HG02642 (cell line): ENCODE measurements around the gene C2CD4B.

Source experiments
- ATAC-seq: cut with Tn5 transposase; IDR thresholded peaks from one replicate; pipeline ENCODE4 v1.9.1; 2021; ENCODE audit warnings: mild to moderate bottlenecking; ENCODE audit not compliant: unreplicated experiment, poor library complexity

The C2CD4B gene, protein sequence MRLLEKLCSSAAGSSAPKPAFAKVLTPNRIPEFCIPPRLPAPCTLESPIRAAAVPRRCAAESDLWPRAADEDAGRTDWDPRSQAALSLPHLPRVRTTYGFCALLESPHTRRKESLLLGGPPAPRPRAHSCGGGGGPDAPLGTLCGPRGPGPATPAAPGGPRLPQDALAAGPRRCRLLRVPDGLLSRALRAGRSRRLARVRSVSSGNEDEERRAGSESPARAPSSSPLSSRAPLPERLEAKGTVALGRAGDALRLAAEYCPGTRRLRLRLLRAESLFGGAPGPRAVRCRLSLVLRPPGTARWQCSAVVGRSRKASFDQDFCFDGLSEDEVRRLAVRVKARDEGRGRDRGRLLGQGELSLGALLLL

GRCh38 chr15:62165104-62165792 is at the start of gene C2CD4B:
C2CD4B (minus strand) TSS chr15:62165285; CDS start chr15:62164984, 301 bp downstream.
- ATAC-seq, result no peak

- no peak for ATAC-seq
Observed at GRCh38 chr15:62212741-62213140, 47.7 kb upstream of the C2CD4B start.

DNA sequence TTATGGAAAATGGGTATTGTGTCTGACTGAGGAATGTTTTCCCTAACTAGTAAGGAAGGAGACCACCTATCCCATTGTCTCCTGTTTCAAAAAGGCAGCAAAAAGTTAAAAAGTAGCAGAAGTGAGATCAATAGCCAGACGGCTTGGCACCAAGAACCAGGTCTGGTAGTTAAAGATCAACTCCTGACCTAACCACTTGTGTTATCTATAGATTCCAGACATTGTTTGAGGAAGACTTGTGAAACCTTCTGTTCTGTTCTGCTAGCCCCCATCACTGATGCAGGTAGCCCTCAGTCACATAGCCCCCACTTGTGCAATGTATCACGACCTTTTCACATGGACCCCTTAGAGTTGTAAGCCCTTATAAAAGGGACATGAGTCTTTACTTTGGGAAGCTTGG is 46.3 kb upstream of the C2CD4B start:
- no peak for ATAC-seq

- no peak for ATAC-seq
Observed at GRCh38 chr15:62209821-62210220, 44.7 kb upstream of the C2CD4B start.

DNA sequence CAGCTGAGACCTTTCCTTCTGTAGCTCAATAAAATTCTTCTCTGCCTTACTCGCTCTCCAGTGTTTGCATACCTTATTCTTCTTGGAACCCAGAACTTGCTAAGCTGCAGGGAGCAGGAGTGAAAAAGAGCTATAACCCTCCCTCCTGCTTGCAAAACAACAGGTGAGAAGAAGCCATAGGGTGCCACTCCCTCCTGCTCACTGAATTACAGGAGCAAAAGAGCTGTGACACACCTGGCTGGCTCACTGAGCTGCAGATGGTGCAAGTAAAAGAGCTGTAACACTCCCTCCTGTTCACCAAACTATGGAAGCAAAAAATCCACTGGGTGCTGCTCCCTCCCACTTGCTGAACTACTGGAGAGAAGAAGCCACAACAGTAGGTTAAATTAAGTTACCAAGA is 44.2 kb upstream of the C2CD4B start:
- no peak for ATAC-seq

DNA sequence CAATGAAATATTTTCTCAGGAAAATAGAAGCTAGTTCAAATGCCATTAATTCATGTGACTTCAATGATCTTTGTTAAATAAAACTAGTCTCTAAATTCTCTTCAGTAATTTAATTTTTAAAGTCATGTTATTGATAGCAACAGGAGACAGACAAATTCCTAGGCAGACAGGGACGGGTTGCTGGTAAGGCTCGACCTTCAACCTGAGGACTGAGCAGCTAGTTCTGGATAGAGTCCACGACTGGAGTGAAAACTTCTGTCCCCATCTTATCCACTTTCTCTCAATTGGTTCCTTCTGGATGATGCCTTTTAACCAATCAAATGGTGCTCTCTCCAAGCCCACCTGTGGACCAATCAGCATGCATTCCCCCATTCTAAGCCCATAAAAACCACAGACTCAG is 43.8 kb upstream of the C2CD4B start:
- ATAC-seq, result no peak

DNA sequence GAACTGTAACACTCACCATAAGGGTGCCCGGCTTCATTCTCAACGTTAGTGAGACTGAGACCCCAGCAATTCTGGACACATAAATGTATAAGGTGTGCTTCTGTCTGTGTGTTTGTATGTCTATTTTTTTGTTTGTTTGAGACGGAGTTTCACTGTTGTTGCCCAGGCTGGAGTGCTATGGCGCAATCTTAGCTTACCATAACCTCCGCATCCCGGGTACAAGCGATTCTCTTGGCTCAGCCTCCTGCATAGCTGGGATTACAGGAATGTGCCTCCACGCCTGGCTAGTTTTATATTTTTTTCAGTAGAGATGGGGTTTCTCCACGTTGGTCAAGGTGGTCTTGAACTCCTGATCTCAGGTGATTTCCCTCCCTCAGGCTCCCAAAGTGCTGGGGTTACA is 43.3 kb upstream of the C2CD4B start:
- no peak for ATAC-seq

- no peak for ATAC-seq
Observed at GRCh38 chr15:62190675-62191074, 25.6 kb upstream of the C2CD4B start.

DNA sequence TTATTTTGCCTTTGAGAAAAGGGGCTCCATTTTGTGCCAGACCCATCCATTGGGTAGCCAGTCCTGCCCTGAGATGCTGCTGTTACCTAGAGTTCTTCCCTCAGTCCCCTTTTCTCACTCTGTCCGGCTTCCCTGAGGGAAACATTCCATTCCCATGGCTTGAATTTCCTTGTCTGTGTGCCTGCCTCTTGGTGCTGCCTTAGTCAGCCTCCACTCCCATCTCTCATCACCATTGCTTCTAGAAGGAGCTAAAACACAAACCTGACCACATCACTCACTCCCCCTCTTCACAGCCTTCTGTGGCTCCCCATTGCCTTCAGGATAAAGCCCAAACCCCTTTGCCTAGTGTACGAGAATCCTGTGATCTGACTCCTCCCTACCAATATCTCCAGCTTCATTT is 25.2 kb upstream of the C2CD4B start:
- ATAC-seq, result no peak

- no peak for ATAC-seq
Observed at GRCh38 chr15:62188744-62189143, 23.7 kb upstream of the C2CD4B start.

DNA sequence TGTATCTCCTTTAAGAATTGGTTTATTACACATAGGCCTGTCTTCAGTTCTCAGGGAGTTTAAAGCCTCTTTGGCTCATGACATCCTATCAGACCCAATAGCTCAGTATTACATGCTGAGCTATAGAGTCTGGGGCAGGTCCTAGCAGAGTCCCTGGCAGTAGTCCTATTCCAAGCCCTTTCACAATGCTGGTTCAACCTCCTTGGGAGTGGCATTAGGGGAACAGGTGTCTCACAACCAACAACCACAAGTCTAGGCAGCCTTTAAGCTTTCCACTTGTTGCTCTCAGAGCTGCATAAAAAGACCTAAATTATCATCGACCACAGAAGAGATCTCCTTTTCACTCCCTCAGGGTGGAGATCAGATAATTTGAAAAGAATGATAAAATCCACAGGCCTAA is 22.8 kb upstream of the C2CD4B start:
- ATAC-seq, result no peak

DNA sequence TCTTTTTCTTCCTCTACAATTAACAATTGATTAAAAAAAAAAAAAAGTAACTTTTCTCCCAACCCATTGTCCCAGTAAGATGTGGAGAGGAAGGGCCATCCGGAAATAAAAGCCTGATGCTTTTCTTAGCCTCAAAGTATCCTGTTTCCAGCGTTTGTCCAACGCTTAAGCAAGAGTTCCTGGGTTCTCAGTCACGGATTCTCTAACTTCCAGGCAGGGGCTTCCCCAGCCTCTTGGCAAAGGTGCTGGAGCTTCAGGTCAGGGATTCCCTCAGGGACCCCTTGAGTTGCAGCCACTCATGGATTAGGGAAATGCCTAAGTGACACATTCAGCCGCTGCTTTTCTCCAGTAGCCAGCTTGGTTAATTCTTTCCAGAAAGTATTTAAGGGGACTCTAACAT is 22.3 kb upstream of the C2CD4B start:
- no peak for ATAC-seq

- no peak for ATAC-seq
Observed at GRCh38 chr15:62186578-62186977, 21.5 kb upstream of the C2CD4B start.

DNA sequence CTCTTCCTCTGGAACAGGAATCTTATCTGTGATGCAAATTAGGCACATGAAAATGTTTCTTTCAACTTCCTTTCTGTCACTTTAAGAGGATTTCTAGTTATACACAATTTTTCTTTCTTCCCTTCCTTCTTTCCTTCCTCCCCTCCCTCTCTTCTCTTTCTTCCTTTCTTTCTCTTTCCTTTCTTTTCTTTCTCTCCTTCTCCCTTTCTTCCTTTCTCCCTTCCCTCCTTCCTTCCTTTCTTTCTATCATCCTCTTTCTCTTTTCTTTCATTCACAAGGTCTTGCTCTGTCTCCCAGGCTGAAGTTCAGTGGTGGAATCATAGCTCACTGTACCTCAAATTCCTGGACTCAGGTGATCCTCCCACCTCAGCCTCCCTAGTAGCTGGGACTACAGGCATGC is 18.0 kb upstream of the C2CD4B start:
- ATAC-seq, result no peak

GRCh38 chr15:62173215-62173614 is 8.1 kb upstream of the C2CD4B start:
- no peak for ATAC-seq

DNA sequence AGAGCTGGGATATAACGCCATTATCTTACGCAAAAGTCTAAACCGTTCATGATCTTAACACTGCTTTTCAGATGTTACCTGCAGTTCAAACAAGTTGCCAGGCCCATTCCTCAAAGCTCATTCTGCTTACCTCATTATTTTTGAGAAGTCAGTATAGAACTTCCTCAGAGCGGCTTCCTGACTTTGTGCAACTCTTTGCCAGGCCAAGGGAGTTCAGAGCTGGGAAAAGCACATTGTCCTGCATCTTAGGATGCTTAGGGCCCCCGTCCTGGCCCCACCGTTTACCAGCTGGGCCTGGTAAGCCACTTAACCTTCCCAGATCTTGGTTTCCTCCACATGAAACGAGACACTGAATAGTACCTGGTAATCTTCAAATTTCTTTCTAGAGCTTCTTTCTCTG is 6.8 kb upstream of the C2CD4B start:
- ATAC-seq, result no peak

GRCh38 chr15:62165793-62166375 is 799 bp upstream of the C2CD4B start:
- ATAC-seq, result no peak

GRCh38 chr15:62164396-62165103 is 535 bp downstream of the C2CD4B start:
- no peak for ATAC-seq

- ATAC-seq, result no peak
Observed at GRCh38 chr15:62164014-62164395, 1.1 kb downstream of the C2CD4B start.

- no peak for ATAC-seq
Observed at GRCh38 chr15:62163397-62164013, 1.6 kb downstream of the C2CD4B start.

DNA sequence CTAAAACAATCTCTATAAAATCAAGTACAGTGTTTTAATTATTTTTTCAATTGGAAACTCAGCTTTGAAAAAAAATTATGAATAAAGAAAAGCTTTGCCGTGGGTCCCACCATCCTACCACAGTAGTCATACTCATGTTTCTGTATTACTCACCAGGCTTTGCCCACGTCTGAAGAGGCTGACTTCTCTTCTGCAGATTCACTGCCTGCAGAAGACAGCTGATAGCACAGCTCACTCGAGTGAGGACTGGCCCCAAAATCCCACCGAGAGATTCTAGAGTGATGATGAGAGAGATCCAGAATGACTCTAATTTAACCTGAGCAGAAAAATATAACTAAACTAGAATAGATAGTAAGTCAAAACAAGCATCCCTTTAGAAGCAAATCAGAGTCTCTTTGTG is 11.9 kb downstream of the C2CD4B start:
- ATAC-seq, result no peak
